NT2/D1 (cell line): ENCODE measurements around the gene ZNF652.

Source experiments
- YY1 ChIP-seq: IDR thresholded peaks from 2 replicates; pipeline ENCODE4 v1.6.1; 2011; ENCODE audit not compliant: insufficient read length, insufficient read depth
- ZNF274 ChIP-seq: IDR thresholded peaks from 2 replicates; pipeline ENCODE4 v1.6.1; 2011; ENCODE audit warnings: mild to moderate bottlenecking, low read depth, low read length

GRCh38 chr17:49292901-49293300 lies 69.1 kb downstream of the ZNF652 start:
- TF ChIP-seq YY1: no peak
- TF ChIP-seq ZNF274: no peak
